Coronary artery (tissue), 2 donors: ENCODE results near the gene SLC10A6.

Source experiments
- DNase-seq: peaks from one replicate; pipeline ENCODE4 v3.0.0-alpha.2; 2017; ENCODE audit warnings: low spot score
- H3K27ac ChIP-seq, 2 donors: fragments of 200-600 bp; sonication (generic); one replicate each; pipeline ENCODE4 v1.5.1; 2016 to 2019
- H3K4me3 ChIP-seq: fragments of 200-600 bp; sonication (generic); 2 replicates; pipeline ENCODE4 v1.5.1; 2016; ENCODE audit warnings: mild to moderate bottlenecking, moderate library complexity
- TF ChIP-seq, protein P1 (sequence below): fragments of 200-600 bp; sonication (generic); IDR thresholded peaks from one replicate; pipeline ENCODE4 v1.5.1; 2019; ENCODE audit warnings: antibody characterized with exemption

Gene SLC10A6

GRCh38 chr4:86788826-86789225 is 60.4 kb downstream of the SLC10A6 start:
- TF ChIP-seq, protein P1, sequence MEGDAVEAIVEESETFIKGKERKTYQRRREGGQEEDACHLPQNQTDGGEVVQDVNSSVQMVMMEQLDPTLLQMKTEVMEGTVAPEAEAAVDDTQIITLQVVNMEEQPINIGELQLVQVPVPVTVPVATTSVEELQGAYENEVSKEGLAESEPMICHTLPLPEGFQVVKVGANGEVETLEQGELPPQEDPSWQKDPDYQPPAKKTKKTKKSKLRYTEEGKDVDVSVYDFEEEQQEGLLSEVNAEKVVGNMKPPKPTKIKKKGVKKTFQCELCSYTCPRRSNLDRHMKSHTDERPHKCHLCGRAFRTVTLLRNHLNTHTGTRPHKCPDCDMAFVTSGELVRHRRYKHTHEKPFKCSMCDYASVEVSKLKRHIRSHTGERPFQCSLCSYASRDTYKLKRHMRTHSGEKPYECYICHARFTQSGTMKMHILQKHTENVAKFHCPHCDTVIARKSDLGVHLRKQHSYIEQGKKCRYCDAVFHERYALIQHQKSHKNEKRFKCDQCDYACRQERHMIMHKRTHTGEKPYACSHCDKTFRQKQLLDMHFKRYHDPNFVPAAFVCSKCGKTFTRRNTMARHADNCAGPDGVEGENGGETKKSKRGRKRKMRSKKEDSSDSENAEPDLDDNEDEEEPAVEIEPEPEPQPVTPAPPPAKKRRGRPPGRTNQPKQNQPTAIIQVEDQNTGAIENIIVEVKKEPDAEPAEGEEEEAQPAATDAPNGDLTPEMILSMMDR, result no peak
- no peak overlapping the region for H3K27ac ChIP-seq
- no peak for DNase-seq
- H3K4me3 ChIP-seq, result no peak overlapping the region

GRCh38 chr4:86778175-86778574 is 71.0 kb downstream of the SLC10A6 start:
- no peak for DNase-seq
- H3K27ac ChIP-seq, result no peak overlapping the region
- TF ChIP-seq, protein P1, result no peak
- no peak overlapping the region for H3K4me3 ChIP-seq

- H3K4me3 ChIP-seq, result no peak overlapping the region
- no peak overlapping the region for H3K27ac ChIP-seq
- TF ChIP-seq, protein P1, result no peak
- DNase-seq, result no peak
Observed at GRCh38 chr4:86775061-86775460, 74.1 kb downstream of the SLC10A6 start.
